Body of pancreas (tissue), 4 donors: Measurements from ENCODE around the gene OR4C46.

Experiments used
- POLR2A ChIP-seq, 3 donors: fragments of 450-650 bp; IDR thresholded peaks; one replicate each; pipeline ENCODE4 v1.6.1; 2016; ENCODE audit warnings: antibody characterized with exemption in 3 of 3, mild to moderate bottlenecking in 2 of 3
- TF ChIP-seq, protein P1 (sequence below), 7 experiments: fragments of 450-650 bp in 4 of 7; fragments of 200-600 bp in 3 of 7; sonication (generic) in 3 of 7; IDR thresholded peaks; one replicate each; pipeline ENCODE4 v1.5.1; 2016 to 2019; ENCODE audit warnings: antibody characterized with exemption in 7 of 7

DNA sequence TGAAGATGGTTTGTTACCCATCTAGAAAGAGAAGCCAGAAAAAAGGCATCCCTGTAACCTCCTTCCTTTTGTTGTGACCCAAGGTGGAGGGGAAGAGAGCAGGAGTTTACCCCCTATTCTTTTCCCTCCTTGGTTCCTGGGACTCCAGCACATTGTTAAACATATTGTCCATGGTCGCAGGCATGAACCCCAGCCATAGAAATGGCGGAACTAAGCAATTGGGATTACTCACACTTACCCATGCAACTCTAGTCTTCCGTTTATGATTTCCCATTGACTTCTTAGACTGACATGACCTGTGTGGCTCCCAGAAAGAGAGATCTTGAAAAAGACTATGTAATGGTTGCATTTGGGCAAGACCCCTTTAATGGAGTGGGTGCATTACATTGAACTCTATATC lies 45.4 kb downstream of the OR4C46 start:
- TF ChIP-seq, protein P1, sequence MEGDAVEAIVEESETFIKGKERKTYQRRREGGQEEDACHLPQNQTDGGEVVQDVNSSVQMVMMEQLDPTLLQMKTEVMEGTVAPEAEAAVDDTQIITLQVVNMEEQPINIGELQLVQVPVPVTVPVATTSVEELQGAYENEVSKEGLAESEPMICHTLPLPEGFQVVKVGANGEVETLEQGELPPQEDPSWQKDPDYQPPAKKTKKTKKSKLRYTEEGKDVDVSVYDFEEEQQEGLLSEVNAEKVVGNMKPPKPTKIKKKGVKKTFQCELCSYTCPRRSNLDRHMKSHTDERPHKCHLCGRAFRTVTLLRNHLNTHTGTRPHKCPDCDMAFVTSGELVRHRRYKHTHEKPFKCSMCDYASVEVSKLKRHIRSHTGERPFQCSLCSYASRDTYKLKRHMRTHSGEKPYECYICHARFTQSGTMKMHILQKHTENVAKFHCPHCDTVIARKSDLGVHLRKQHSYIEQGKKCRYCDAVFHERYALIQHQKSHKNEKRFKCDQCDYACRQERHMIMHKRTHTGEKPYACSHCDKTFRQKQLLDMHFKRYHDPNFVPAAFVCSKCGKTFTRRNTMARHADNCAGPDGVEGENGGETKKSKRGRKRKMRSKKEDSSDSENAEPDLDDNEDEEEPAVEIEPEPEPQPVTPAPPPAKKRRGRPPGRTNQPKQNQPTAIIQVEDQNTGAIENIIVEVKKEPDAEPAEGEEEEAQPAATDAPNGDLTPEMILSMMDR (IDR thresholded peaks at IDR 0.05): no peak
- TF ChIP-seq POLR2A (IDR thresholded peaks at IDR 0.05): no peak
